K562 (cell line): ENCODE measurements around the gene PDCD6IP. TPM values are rescaled to one million over a fixed set of nuclear protein-coding genes. Genes with fewer than 3 reads are reported as not detected.

Experiments used
- ASH1L ChIP-seq: fragments of 450-650 bp; IDR thresholded peaks from 2 replicates; pipeline ENCODE4 v1.6.1; 2018; ENCODE audit warnings: borderline replicate concordance, mild to moderate bottlenecking, low read depth; ENCODE audit not compliant: partially characterized antibody
- ATF1 ChIP-seq, 2 experiments: fragments of 450-650 bp in 1 of 2; IDR thresholded peaks; 2 replicates each; pipeline ENCODE4 v1.6.1; 2016; ENCODE audit warnings: missing compliant biosample characterization in 1 of 2, missing genetic modification characterization in 1 of 2
- CHCHD3 ChIP-seq: fragments of 250-450 bp; sonication (Bioruptor Pico); IDR thresholded peaks from 2 replicates; pipeline ENCODE4 v2.1.2; 2022; ENCODE audit warnings: mild to moderate bottlenecking
- FOXA1 ChIP-seq: fragments of 450-650 bp; IDR thresholded peaks from 2 replicates; pipeline ENCODE4 v1.6.1; 2016; ENCODE audit warnings: mild to moderate bottlenecking, borderline replicate concordance
- HINFP ChIP-seq: fragments of 450-650 bp; conservative IDR thresholded peaks from 2 replicates; pipeline ENCODE4 v1.6.1; 2016; ENCODE audit warnings: missing genetic modification characterization, low read depth, mild to moderate bottlenecking, control low read depth, missing compliant biosample characterization
- JUN ChIP-seq, 2 experiments: sonication (generic) in 1 of 2; formaldehyde crosslinking in 1 of 2; IDR thresholded peaks; 2 replicates each; pipeline versions ENCODE4 v1.6.1 to v1.8.0; 2012 to 2022; ENCODE audit warnings: borderline replicate concordance in 2 of 2, mild to moderate bottlenecking in 2 of 2, improper control_type of control experiment in 1 of 2, low read depth in 1 of 2, low read length in 1 of 2, missing genetic modification reagents in 1 of 2
- KDM2B ChIP-seq: fragments of 250-450 bp; sonication (Bioruptor Pico); IDR thresholded peaks from 2 replicates; pipeline ENCODE4 v1.8.0; 2021; ENCODE audit warnings: mild to moderate bottlenecking, moderate library complexity
- KLF13 ChIP-seq: fragments of 450-650 bp; IDR thresholded peaks from 2 replicates; pipeline ENCODE4 v1.6.1; 2016; ENCODE audit warnings: missing genetic modification characterization, low read depth, mild to moderate bottlenecking, missing compliant biosample characterization, moderate library complexity, borderline replicate concordance
- MTA3 ChIP-seq: fragments of 450-650 bp; formaldehyde crosslinking; IDR thresholded peaks from 2 replicates; pipeline ENCODE4 v1.6.1; 2017; ENCODE audit warnings: mild to moderate bottlenecking, borderline replicate concordance
- NR2C2 ChIP-seq, 2 experiments: fragments of 200-800 bp in 1 of 2; sonication (Bioruptor generic) in 1 of 2; sonication (generic) in 1 of 2; formaldehyde crosslinking in 1 of 2; IDR thresholded peaks; 2 replicates each; pipeline versions ENCODE4 v1.6.1 to v1.8.0; 2016 to 2022; ENCODE audit warnings: mild to moderate bottlenecking in 1 of 2, missing compliant biosample characterization in 1 of 2, missing genetic modification characterization in 1 of 2, missing genetic modification reagents in 1 of 2
- NUFIP1 ChIP-seq: fragments of 450-650 bp; IDR thresholded peaks from 2 replicates; pipeline ENCODE4 v1.6.1; 2018; ENCODE audit not compliant: partially characterized antibody
- PHB ChIP-seq: fragments of 250-450 bp; sonication (Bioruptor Pico); IDR thresholded peaks from 2 replicates; pipeline ENCODE4 v1.5.0; 2021
- RBM39 ChIP-seq: fragments of 200-400 bp; formaldehyde crosslinking; optimal IDR thresholded peaks from 2 replicates; pipeline ENCODE3; 2018; ENCODE audit warnings: low read depth, low read length
- SRSF9 ChIP-seq: fragments of 200-400 bp; formaldehyde crosslinking; IDR thresholded peaks from 2 replicates; pipeline ENCODE4 v1.6.1; 2017; ENCODE audit warnings: low read depth, low read length, borderline replicate concordance
- TCF7 ChIP-seq: sonication (generic); IDR thresholded peaks from 2 replicates; pipeline ENCODE4 v1.6.1; 2016; ENCODE audit warnings: antibody characterized with exemption, borderline replicate concordance
- U2AF1 ChIP-seq: fragments of 200-400 bp; formaldehyde crosslinking; optimal IDR thresholded peaks from 2 replicates; pipeline ENCODE3; 2017; ENCODE audit warnings: mild to moderate bottlenecking, low read depth, low read length, moderate library complexity
- ZBTB49 ChIP-seq: sonication (generic); formaldehyde crosslinking; IDR thresholded peaks from 2 replicates; pipeline ENCODE4 v1.8.0; 2022; ENCODE audit warnings: missing genetic modification reagents, mild to moderate bottlenecking, borderline replicate concordance
- ZNF197 ChIP-seq: fragments of 200-800 bp; sonication (Bioruptor generic); IDR thresholded peaks from 2 replicates; pipeline ENCODE4 v1.6.1; 2016; ENCODE audit warnings: low read depth, missing genetic modification characterization, missing compliant biosample characterization
- ZNF217 ChIP-seq: sonication (generic); formaldehyde crosslinking; IDR thresholded peaks from 2 replicates; pipeline ENCODE4 v1.8.0; 2022; ENCODE audit warnings: mild to moderate bottlenecking, missing genetic modification reagents
- ZNF445 ChIP-seq: fragments of 250-450 bp; sonication (Bioruptor Pico); IDR thresholded peaks from 2 replicates; pipeline ENCODE4 v1.4.0; 2020; ENCODE audit warnings: low read depth, mild to moderate bottlenecking, moderate library complexity
- ZNF507 ChIP-seq: conservative IDR thresholded peaks from 2 replicates; pipeline ENCODE4 v1.6.1; 2017; ENCODE audit warnings: missing genetic modification characterization, missing compliant biosample characterization
- polyA plus RNA-seq, 8 experiments: library from polyadenylated mRNA; depleted of rRNA in 4 of 8; stranded (reverse) in 5 of 8; unstranded in 3 of 8; fragments of >200 nt; fragmentation: Nextera tagmentation in 2 of 8; fragmentation: Illumina TruSeq in 1 of 8; extraction: Ambion mirVana in 2 of 8; extraction: Trizol in 1 of 8; gene quantifications; 2 replicates each; pipeline versions ENCODE4 v1.2.1 to v1.2.3, GENCODE V29; 2011 to 2014; ENCODE audit warnings: inconsistent platforms in 1 of 8, missing spikeins in 1 of 8
- total RNA-seq, 7 experiments: library from RNA; depleted of rRNA in 6 of 7; stranded (reverse); fragments of >200 nt in 6 of 7; fragmentation: Illumina TruSeq in 2 of 7; extraction: Trizol in 2 of 7; gene quantifications; 2 replicates each; pipeline versions ENCODE4 v1.2.1 to v1.2.3, GENCODE V29; 2011 to 2021; ENCODE audit warnings: low replicate concordance in 1 of 7

Gene PDCD6IP
- total and polyA plus RNA-seq, 9 of the 15 experiments (the other 6 are each of a cell fraction or from before 2014, with no cell fraction given), result 40.2 to 302 (median 122) TPM

GRCh38 chr3:33900809-33901505 lies 102.5 kb downstream of the PDCD6IP start (continued):
- TF ChIP-seq RBM39 (peak; percentile 66), U2AF1 (no peak), FOXA1 (no peak), ZBTB49 (CRISPR knock-in tag) (no peak), CHCHD3 (CRISPR knock-in tag) (no peak), TCF7 (0 out of 2 replicates have a peak, but pooled peaks have one; percentile 18), MTA3 (peak; percentile 90), KLF13 (tag) (peak; percentile 57; the same call in 1 of the 2 replicates), JUN (IDR thresholded peaks at IDR 0.05; ENCODE audit: borderline replicate concordance, low read depth, low read length) (peak; percentile 65), JUN (CRISPR knock-in tag; IDR thresholded peaks at IDR 0.05; ENCODE audit: borderline replicate concordance) (peak; percentile 93; the same call in 1 of the 2 replicates), ZNF197 (peak; percentile 27; the same call in 1 of the 2 replicates), PHB (no peak), ZNF217 (CRISPR knock-in tag) (no peak), ZNF507 (no peak), NR2C2 (CRISPR knock-in tag; IDR thresholded peaks at IDR 0.05) (peak; percentile 80), NR2C2 (tag; IDR thresholded peaks at IDR 0.05) (0 out of 2 replicates have a peak, but pooled peaks have one; percentile 63), NUFIP1 (no peak), KDM2B (no peak), HINFP (tag) (no peak), ATF1 (CRISPR knock-in tag; IDR thresholded peaks at IDR 0.05) (no peak), ATF1 (tag; IDR thresholded peaks at IDR 0.05) (peak; percentile 93), ZNF445 (CRISPR knock-in tag) (no peak), ASH1L (peak; percentile 50), SRSF9 (no peak)
